Esophagus muscularis mucosa (tissue), 3 donors: ENCODE data around the gene MSRB1.

Experiments used
- CTCF ChIP-seq, 3 experiments: fragments of 200-600 bp in 2 of 3; fragments of 450-650 bp in 1 of 3; sonication (generic) in 2 of 3; IDR thresholded peaks; one replicate each; pipeline ENCODE4 v1.5.1; 2017 to 2019; ENCODE audit warnings: antibody characterized with exemption in 3 of 3, mild to moderate bottlenecking in 2 of 3, moderate library complexity in 1 of 3
- EP300 ChIP-seq: sonication (generic); formaldehyde crosslinking; IDR thresholded peaks from one replicate; pipeline ENCODE4 v1.6.1; 2017; ENCODE audit warnings: antibody characterized with exemption

- TF ChIP-seq CTCF (IDR thresholded peaks at IDR 0.05) (no peak), EP300 (no peak)
Measured at GRCh38 chr16:1900452-1900774, 42.6 kb downstream of the MSRB1 start.
